HCT116 (cell line): ENCODE measurements around the gene MUC21. TPM values are rescaled to one million over a fixed set of nuclear protein-coding genes. Genes with fewer than 3 reads are reported as not detected.

ENCODE experiments used
- ATAC-seq: fragments of 200-7000 bp; cut with Tn5 transposase; 2 replicates; pipeline ENCODE4 v1.9.1; 2020; ENCODE audit warnings: mild to moderate bottlenecking, moderate library complexity
- BruUV-seq: library from RNA; stranded (reverse); fragments of 400-500 nt; replicated peaks from 2 replicates; lab custom pipeline; 2021; lab: Mats Ljungman, UMichigan
- CTCF ChIA-PET: fragments of 300-600 bp; sonication (Branson Sonifier 250); formaldehyde crosslinking; loops from one replicate; lab custom pipeline; 2021; ENCODE audit warnings: antibody characterized with exemption; lab: Charles Lee
- POLR2A ChIA-PET: fragments of 300-600, 350-600 bp; sonication (Branson Sonifier 250); formaldehyde crosslinking; loops from one replicate; lab custom pipeline; 2021; ENCODE audit warnings: antibody characterized with exemption; lab: Charles Lee
- RAD21 ChIA-PET, 2 experiments: fragments of 300-600 bp; sonication (Branson Sonifier 250); formaldehyde crosslinking; loops; one replicate each; lab custom pipeline; 2023; ENCODE audit warnings: low total read pairs in 2 of 2; ENCODE audit not compliant: uncharacterized antibody in 2 of 2, unreplicated experiment in 2 of 2, low non-redundant PET in 1 of 2; lab: Charles Lee
- DNase-seq: peaks from one replicate; pipeline ENCODE4 v3.0.0-alpha.2; 2010; ENCODE audit warnings: low read depth, low spot score
- H2AFZ ChIP-seq: fragments of 200-600 bp; shearing (Covaris generic), sonication (generic); 2 replicates; pipeline ENCODE4 v1.6.1; 2017; ENCODE audit warnings: low read depth, mixed run types, mixed read lengths, antibody characterized with exemption, low read length; ENCODE audit not compliant: poor library complexity, severe bottlenecking
- H3K27ac ChIP-seq: 2 replicates; pipeline ENCODE4 v1.5.1; 2012; ENCODE audit warnings: low read depth, low read length
- H3K27me3 ChIP-seq: fragments of 200-600 bp; sonication (generic); 2 replicates; pipeline ENCODE4 v1.6.1; 2016; ENCODE audit warnings: mixed run types, low read length, mixed read lengths; ENCODE audit not compliant: insufficient read depth
- H3K36me3 ChIP-seq, 2 experiments: fragments of 200-500 bp in 1 of 2; fragments of 200-600 bp in 1 of 2; sonication (Bioruptor generic) in 1 of 2; sonication (generic) in 1 of 2; 2 replicates each; pipeline versions ENCODE4 v1.5.1 to v1.6.1; 2014 to 2016; ENCODE audit warnings: low read length in 2 of 2, inconsistent platforms in 1 of 2, mixed read lengths in 1 of 2, mixed run types in 1 of 2; ENCODE audit not compliant: insufficient read depth in 2 of 2, control insufficient read depth in 1 of 2
- H3K4me1 ChIP-seq, 2 experiments: fragments of 200-600 bp in 1 of 2; sonication (generic) in 1 of 2; 2 replicates each; pipeline versions ENCODE4 v1.5.1 to v1.6.1; 2012 to 2017; ENCODE audit warnings: low read length in 2 of 2, inconsistent platforms in 1 of 2, mild to moderate bottlenecking in 1 of 2, mixed read lengths in 1 of 2, mixed run types in 1 of 2, moderate library complexity in 1 of 2; ENCODE audit not compliant: insufficient read depth in 2 of 2, control insufficient read depth in 1 of 2
- H3K4me2 ChIP-seq: fragments of 200-600 bp; sonication (generic); 2 replicates; pipeline ENCODE4 v1.6.1; 2017; ENCODE audit warnings: mixed run types, low read length, mixed read lengths
- H3K4me3 ChIP-seq, 2 experiments: fragments of 200-600 bp in 1 of 2; sonication (generic) in 1 of 2; replicated peaks in 1 of 2; 2 replicates each; pipeline ENCODE4 v1.5.1; 2011 to 2016; ENCODE audit warnings: low read length in 2 of 2, control low read depth in 1 of 2, low read depth in 1 of 2, mild to moderate bottlenecking in 1 of 2, mixed read lengths in 1 of 2, mixed run types in 1 of 2
- H3K79me2 ChIP-seq: fragments of 200-600 bp; sonication (generic); 2 replicates; pipeline ENCODE4 v1.6.1; 2017; ENCODE audit warnings: mild to moderate bottlenecking, mixed run types, low read length, moderate library complexity, mixed read lengths; ENCODE audit not compliant: insufficient read depth
- H3K9ac ChIP-seq: fragments of 200-600 bp; sonication (generic); 2 replicates; pipeline ENCODE4 v1.6.1; 2016; ENCODE audit warnings: low read length, mixed read lengths
- H3K9me2 ChIP-seq: fragments of 200-600 bp; sonication (generic), shearing (Covaris generic); 2 replicates; pipeline ENCODE4 v1.6.1; 2017; ENCODE audit warnings: mixed run types, mild to moderate bottlenecking, moderate library complexity; ENCODE audit not compliant: insufficient read depth
- H3K9me3 ChIP-seq, 2 experiments: fragments of 200-500 bp in 1 of 2; fragments of 200-600 bp in 1 of 2; sonication (Bioruptor generic) in 1 of 2; sonication (generic) in 1 of 2; 2 replicates each; pipeline ENCODE4 v1.6.1; 2014 to 2017; ENCODE audit warnings: low read length in 2 of 2, mixed read lengths in 2 of 2, inconsistent platforms in 1 of 2, low read depth in 1 of 2, mild to moderate bottlenecking in 1 of 2, mixed run types in 1 of 2, moderate library complexity in 1 of 2; ENCODE audit not compliant: control insufficient read depth in 1 of 2, insufficient read depth in 1 of 2
- H4K20me1 ChIP-seq: fragments of 200-600 bp; sonication (generic), shearing (Covaris generic); 2 replicates; pipeline ENCODE4 v1.6.1; 2017; ENCODE audit warnings: mixed run types, mild to moderate bottlenecking, moderate library complexity; ENCODE audit not compliant: insufficient read depth
- EGR1 ChIP-seq: IDR thresholded peaks from 2 replicates; pipeline ENCODE4 v1.6.1; 2012; ENCODE audit warnings: low read depth
- FOSL1 ChIP-seq: IDR thresholded peaks from 2 replicates; pipeline ENCODE4 v1.6.1; 2012; ENCODE audit warnings: low read depth
- SIN3A ChIP-seq: IDR thresholded peaks from 2 replicates; pipeline ENCODE4 v1.6.1; 2012; ENCODE audit warnings: low read depth
- SP1 ChIP-seq: IDR thresholded peaks from 2 replicates; pipeline ENCODE4 v1.6.1; 2012; ENCODE audit warnings: low read depth
- SRF ChIP-seq: IDR thresholded peaks from 2 replicates; pipeline ENCODE4 v1.6.1; 2012; ENCODE audit warnings: low read depth
- YY1 ChIP-seq: IDR thresholded peaks from 2 replicates; pipeline ENCODE4 v1.6.1; 2011; ENCODE audit warnings: low read length, low read depth, moderate library complexity, mild to moderate bottlenecking; ENCODE audit not compliant: insufficient replicate concordance; ENCODE audit errors: extremely low read depth
- ZFX ChIP-seq: fragments of 450-650 bp; IDR thresholded peaks from 2 replicates; pipeline ENCODE4 v1.6.1; 2017
- ZNF274 ChIP-seq: fragments of 200-500 bp; sonication (Bioruptor generic); IDR thresholded peaks from 2 replicates; pipeline ENCODE4 v1.6.1; 2014; ENCODE audit warnings: mild to moderate bottlenecking, low read depth, low read length, inconsistent platforms
- intact Hi-C: fragments of 100-400 bp; cut with micrococcal nuclease; formaldehyde crosslinking; loops from 2 replicates; pipeline ENCODE4 v1.10.0; 2022
- total RNA-seq: library from RNA; stranded (reverse); gene quantifications from one replicate; pipeline ENCODE4 v1.2.1, GENCODE V29; 2021; ENCODE audit not compliant: unreplicated experiment
- TF ChIP-seq, protein P1 (sequence below): IDR thresholded peaks from 2 replicates; pipeline ENCODE4 v1.6.1; 2012

Gene MUC21
- total RNA-seq, 1 experiment from 2014 or later: not detected

GRCh38 chr6:30960907-30961673, 22.4 kb upstream of the MUC21 start:
- Histone ChIP-seq H3K9ac (no peak overlapping the region), H3K9me3 (no peaks in the 10 kb centered on the region), H4K20me1 (no peaks in the 10 kb centered on the region), H3K36me3 (no peaks in the 10 kb centered on the region), H3K9me2 (no peaks in the 10 kb centered on the region), H3K4me1 (no peaks in the 10 kb centered on the region; a peak in 1 of 4 replicates), H3K27me3 (no peaks in the 10 kb centered on the region), H3K79me2 (no peaks in the 10 kb centered on the region), H3K4me2 (no peak overlapping the region), H3K27ac (no peak overlapping the region), H2AFZ (no peak overlapping the region), H3K4me3 (no peak overlapping the region)
- DNase-seq (no peak), ATAC-seq (no peak)
- CTCF ChIA-PET: no interaction called here
- RAD21 ChIA-PET: no interaction called here
- POLR2A ChIA-PET: no interaction called here
- no TSS peak for BruUV-seq
- intact Hi-C loops: no loop called here
- TF ChIP-seq YY1 (no peak), SP1 (no peak), SIN3A (no peak), EGR1 (no peak), SRF (no peak)

GRCh38 chr6:30962716-30963115, 20.8 kb upstream of the MUC21 start:
- no peak for DNase-seq
- H3K27ac ChIP-seq: no peak overlapping the region
- CTCF ChIA-PET: no interaction called here
- no peaks in the 10 kb centered on the region; a peak in 1 of 4 replicates for H3K4me1 ChIP-seq
- intact Hi-C loops: no loop called here
- no peaks in the 10 kb centered on the region for H4K20me1 ChIP-seq
- RAD21 ChIA-PET: no interaction called here
- no TSS peak for BruUV-seq
- no peaks in the 10 kb centered on the region for H3K36me3 ChIP-seq
- no peak overlapping the region for H3K4me2 ChIP-seq
- TF ChIP-seq ZFX (no peak), ZNF274 (no peak), FOSL1 (no peak), EGR1 (no peak), SIN3A (no peak), YY1 (no peak)
- TF ChIP-seq, protein P1, sequence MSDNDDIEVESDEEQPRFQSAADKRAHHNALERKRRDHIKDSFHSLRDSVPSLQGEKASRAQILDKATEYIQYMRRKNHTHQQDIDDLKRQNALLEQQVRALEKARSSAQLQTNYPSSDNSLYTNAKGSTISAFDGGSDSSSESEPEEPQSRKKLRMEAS: no peak
- TF ChIP-seq, all 23 proteins: peak for 0
- no peaks in the 10 kb centered on the region for H3K79me2 ChIP-seq
- H3K9me3 ChIP-seq: no peaks in the 10 kb centered on the region
- H2AFZ ChIP-seq: no peak overlapping the region
- POLR2A ChIA-PET: no interaction called here
- no peaks in the 10 kb centered on the region for H3K9me2 ChIP-seq
- H3K9ac ChIP-seq: no peak overlapping the region
- ATAC-seq: no peak
- no peak overlapping the region for H3K4me3 ChIP-seq
- no peaks in the 10 kb centered on the region for H3K27me3 ChIP-seq
